HEK293T (cell line): ENCODE results near the gene CCDC88C.
A peak's percentile ranks its signal among the peaks of the same experiment; 100 is the strongest.

Experiments used
- CTCF ChIA-PET: fragments of 350-600 bp; formaldehyde crosslinking; extraction: SDS; loops from one replicate; lab custom pipeline; 2021; ENCODE audit warnings: antibody characterized with exemption, inconsistent platforms; lab: Yijun Ruan, JAX
- POLR2A ChIA-PET: fragments of 350-600 bp; formaldehyde crosslinking; extraction: SDS; loops from one replicate; lab custom pipeline; 2020; ENCODE audit warnings: antibody characterized with exemption, inconsistent platforms; lab: Yijun Ruan, JAX
- DNase-seq: peaks from one replicate; pipeline ENCODE4 v3.0.0; 2012; ENCODE audit warnings: mixed read lengths; ENCODE audit errors: extremely low spot score
- ARNT ChIP-seq: fragments of 450-650 bp; IDR thresholded peaks from 2 replicates; pipeline ENCODE4 v1.6.1; 2017; ENCODE audit warnings: mild to moderate bottlenecking
- BHLHE40 ChIP-seq: fragments of 450-650 bp; IDR thresholded peaks from 2 replicates; pipeline ENCODE4 v1.6.1; 2016; ENCODE audit warnings: mild to moderate bottlenecking, moderate library complexity, borderline replicate concordance
- CTBP1 ChIP-seq: fragments of 450-650 bp; IDR thresholded peaks from 2 replicates; pipeline ENCODE4 v1.6.1; 2016; ENCODE audit warnings: borderline replicate concordance
- ELF4 ChIP-seq: fragments of 450-650 bp; IDR thresholded peaks from 2 replicates; pipeline ENCODE4 v1.6.1; 2017; ENCODE audit warnings: antibody characterized with exemption
- FOXA1 ChIP-seq: fragments of 450-650 bp; IDR thresholded peaks from 2 replicates; pipeline ENCODE4 v1.6.1; 2016; ENCODE audit warnings: mild to moderate bottlenecking
- FOXK2 ChIP-seq: fragments of 450-650 bp; IDR thresholded peaks from 2 replicates; pipeline ENCODE4 v1.6.1; 2016; ENCODE audit warnings: mild to moderate bottlenecking
- FOXM1 ChIP-seq: fragments of 450-650 bp; IDR thresholded peaks from 2 replicates; pipeline ENCODE4 v1.6.1; 2017; ENCODE audit warnings: mild to moderate bottlenecking, borderline replicate concordance
- HDGF ChIP-seq: fragments of 450-650 bp; IDR thresholded peaks from 2 replicates; pipeline ENCODE4 v1.6.1; 2017; ENCODE audit warnings: antibody characterized with exemption, borderline replicate concordance
- L3MBTL2 ChIP-seq: fragments of 450-650 bp; conservative IDR thresholded peaks from 2 replicates; pipeline ENCODE4 v1.6.1; 2016; ENCODE audit warnings: mild to moderate bottlenecking
- LEF1 ChIP-seq: fragments of 450-650 bp; IDR thresholded peaks from 2 replicates; pipeline ENCODE4 v1.6.1; 2017; ENCODE audit warnings: mild to moderate bottlenecking, borderline replicate concordance
- NFRKB ChIP-seq: fragments of 450-650 bp; IDR thresholded peaks from 2 replicates; pipeline ENCODE4 v1.6.1; 2016; ENCODE audit warnings: mild to moderate bottlenecking, moderate library complexity
- PKNOX1 ChIP-seq: fragments of 450-650 bp; IDR thresholded peaks from 2 replicates; pipeline ENCODE4 v1.6.1; 2016
- SP1 ChIP-seq: fragments of 450-650 bp; IDR thresholded peaks from 2 replicates; pipeline ENCODE4 v1.6.1; 2017
- SUZ12 ChIP-seq: fragments of 450-650 bp; IDR thresholded peaks from 2 replicates; pipeline ENCODE4 v1.6.1; 2016; ENCODE audit warnings: mild to moderate bottlenecking
- TARDBP ChIP-seq: fragments of 450-650 bp; IDR thresholded peaks from 2 replicates; pipeline ENCODE4 v1.6.1; 2016
- ZNF384 ChIP-seq: fragments of 450-650 bp; IDR thresholded peaks from 2 replicates; pipeline ENCODE4 v1.6.1; 2016

Gene CCDC88C

GRCh38 chr14:91284146-91284790 lies 133.4 kb downstream of the CCDC88C start:
- ChIA-PET POLR2A (no interaction called here), CTCF (interaction anchor here (0.6 to 3.8 kb wide), 6 partner anchors 26 to 146 kb away, joined by 3 to 30 read pairs (median 4); no protein-coding TSS in a partner anchor)
- TF ChIP-seq BHLHE40 (no peak), L3MBTL2 (no peak)
- DNase-seq = peak; percentile 52

- ChIA-PET POLR2A (no interaction called here), CTCF (interaction anchor here (0.6 to 0.8 kb wide), 4 partner anchors 26 to 146 kb away, joined by 3 to 4 read pairs (median 4); no protein-coding TSS in a partner anchor)
- no peak for DNase-seq
- TF ChIP-seq ZNF384 = no peak
- no peak for TF ChIP-seq ELF4
Measured at GRCh38 chr14:91283666-91284065, 134.0 kb downstream of the CCDC88C start.

- ChIA-PET CTCF (interaction anchor here (0.6 kb wide), 1 partner anchor 108 kb away, joined by 4 read pairs; no protein-coding TSS in a partner anchor), POLR2A (no interaction called here)
- TF ChIP-seq FOXM1 (no peak), SUZ12 (no peak), FOXK2 (no peak), SP1 (no peak), ARNT (no peak), NFRKB (no peak), LEF1 (no peak), TARDBP (no peak), BHLHE40 (no peak), ELF4 (no peak), PKNOX1 (no peak), FOXA1 (no peak), HDGF (no peak), CTBP1 (no peak), L3MBTL2 (no peak)
- DNase-seq = no peak
Measured at GRCh38 chr14:91282954-91283645, 134.5 kb downstream of the CCDC88C start.

- POLR2A ChIA-PET = no interaction called here
- CTCF ChIA-PET = no interaction called here
- no peak for DNase-seq
- no peak for TF ChIP-seq ZNF384
- TF ChIP-seq FOXA1 = no peak
- no peak for TF ChIP-seq SUZ12
- TF ChIP-seq ELF4 = no peak
- TF ChIP-seq FOXK2 = no peak
- TF ChIP-seq BHLHE40 = no peak
- TF ChIP-seq SP1 = no peak
- TF ChIP-seq NFRKB = no peak
- no peak for TF ChIP-seq ARNT
- TF ChIP-seq TARDBP = no peak
- no peak for TF ChIP-seq HDGF
- no peak for TF ChIP-seq PKNOX1
- no peak for TF ChIP-seq LEF1
- TF ChIP-seq L3MBTL2 = no peak
- no peak for TF ChIP-seq CTBP1
Measured at GRCh38 chr14:91281346-91281745, 136.3 kb downstream of the CCDC88C start.

- TF ChIP-seq SP1 = no peak
- no peak for DNase-seq
- ChIA-PET CTCF (interaction anchor here (0.6 kb wide), 2 partner anchors 31 to 447 kb away, joined by 3 read pairs; no protein-coding TSS in a partner anchor), POLR2A (no interaction called here)
Measured at GRCh38 chr14:91280129-91280528, 137.5 kb downstream of the CCDC88C start.

- ChIA-PET CTCF (no interaction called here), POLR2A (no interaction called here)
- TF ChIP-seq SUZ12 (no peak), FOXA1 (no peak), L3MBTL2 (no peak), ELF4 (no peak), FOXM1 (no peak), BHLHE40 (no peak), LEF1 (no peak), HDGF (no peak), PKNOX1 (no peak), TARDBP (no peak), CTBP1 (no peak), NFRKB (no peak), SP1 (no peak), ARNT (no peak), FOXK2 (no peak), ZNF384 (no peak)
- DNase-seq = no peak
Measured at GRCh38 chr14:91279354-91279753, 138.3 kb downstream of the CCDC88C start.

GRCh38 chr14:91278383-91278715 lies 139.3 kb downstream of the CCDC88C start:
- CTCF ChIA-PET = interaction anchor here (0.6 to 1.2 kb wide), 2 partner anchors 20 to 104 kb away, joined by 4 read pairs; no protein-coding TSS in a partner anchor
- POLR2A ChIA-PET = no interaction called here

More at GRCh38 chr14:91278383-91278715, 139.3 kb downstream of the CCDC88C start:
- TF ChIP-seq L3MBTL2 (no peak), FOXK2 (no peak), FOXM1 (no peak), NFRKB (no peak), SUZ12 (no peak), FOXA1 (no peak), TARDBP (no peak), CTBP1 (no peak)
- no peak for DNase-seq
